PFSK-1 (cell line): ENCODE results near the gene SLC1A7.

ENCODE experiments used
- FOXP2 ChIP-seq: optimal IDR thresholded peaks from 2 replicates; pipeline ENCODE3; 2011; ENCODE audit warnings: borderline replicate concordance, control low read depth, inconsistent platforms; ENCODE audit not compliant: insufficient read depth; ENCODE audit errors: extremely low read length, extremely low read depth
- POLR2AphosphoS5 ChIP-seq: IDR thresholded peaks from 2 replicates; pipeline ENCODE4 v1.6.1; 2012; ENCODE audit warnings: low read depth, mild to moderate bottlenecking, control low read depth, low read length, moderate library complexity
- SIN3A ChIP-seq: IDR thresholded peaks from 2 replicates; pipeline ENCODE4 v1.6.1; 2012; ENCODE audit warnings: mild to moderate bottlenecking, low read length, moderate library complexity, borderline replicate concordance; ENCODE audit not compliant: insufficient read depth
- TAF1 ChIP-seq: IDR thresholded peaks from 2 replicates; pipeline ENCODE4 v1.6.1; 2012; ENCODE audit warnings: low read length, control low read depth, borderline replicate concordance; ENCODE audit not compliant: insufficient read depth
- TF ChIP-seq, protein P1 (sequence below), 2 experiments: IDR thresholded peaks; 2 replicates each; pipeline versions ENCODE4 v1.6.1 to v1.8.0; 2011 to 2012; ENCODE audit warnings: low read depth in 2 of 2, low read length in 2 of 2, control low read depth in 1 of 2, inconsistent platforms in 1 of 2, mild to moderate bottlenecking in 1 of 2, moderate library complexity in 1 of 2; ENCODE audit not compliant: insufficient read depth in 1 of 2

The SLC1A7 gene

DNA sequence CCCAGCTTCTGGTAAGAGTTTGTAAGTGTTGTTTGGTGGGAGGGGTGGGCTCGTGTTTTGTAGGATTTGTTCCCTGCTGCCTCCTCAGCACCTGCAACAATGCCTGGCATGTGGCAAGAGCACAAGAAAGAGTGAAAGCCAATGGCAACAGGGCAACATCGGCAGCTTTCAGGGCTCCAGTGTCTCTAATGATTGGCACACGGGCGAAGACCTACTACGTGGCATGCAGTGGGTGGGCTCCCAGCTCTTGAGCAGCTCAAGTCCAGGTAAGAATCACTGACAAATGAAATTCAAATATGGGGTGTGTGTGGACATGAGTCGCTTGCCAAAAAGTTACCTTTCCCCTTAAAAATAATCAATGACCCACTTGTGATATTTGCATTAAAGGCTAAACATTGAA lies 23.9 kb upstream of the SLC1A7 start:
- TF ChIP-seq, protein P1, sequence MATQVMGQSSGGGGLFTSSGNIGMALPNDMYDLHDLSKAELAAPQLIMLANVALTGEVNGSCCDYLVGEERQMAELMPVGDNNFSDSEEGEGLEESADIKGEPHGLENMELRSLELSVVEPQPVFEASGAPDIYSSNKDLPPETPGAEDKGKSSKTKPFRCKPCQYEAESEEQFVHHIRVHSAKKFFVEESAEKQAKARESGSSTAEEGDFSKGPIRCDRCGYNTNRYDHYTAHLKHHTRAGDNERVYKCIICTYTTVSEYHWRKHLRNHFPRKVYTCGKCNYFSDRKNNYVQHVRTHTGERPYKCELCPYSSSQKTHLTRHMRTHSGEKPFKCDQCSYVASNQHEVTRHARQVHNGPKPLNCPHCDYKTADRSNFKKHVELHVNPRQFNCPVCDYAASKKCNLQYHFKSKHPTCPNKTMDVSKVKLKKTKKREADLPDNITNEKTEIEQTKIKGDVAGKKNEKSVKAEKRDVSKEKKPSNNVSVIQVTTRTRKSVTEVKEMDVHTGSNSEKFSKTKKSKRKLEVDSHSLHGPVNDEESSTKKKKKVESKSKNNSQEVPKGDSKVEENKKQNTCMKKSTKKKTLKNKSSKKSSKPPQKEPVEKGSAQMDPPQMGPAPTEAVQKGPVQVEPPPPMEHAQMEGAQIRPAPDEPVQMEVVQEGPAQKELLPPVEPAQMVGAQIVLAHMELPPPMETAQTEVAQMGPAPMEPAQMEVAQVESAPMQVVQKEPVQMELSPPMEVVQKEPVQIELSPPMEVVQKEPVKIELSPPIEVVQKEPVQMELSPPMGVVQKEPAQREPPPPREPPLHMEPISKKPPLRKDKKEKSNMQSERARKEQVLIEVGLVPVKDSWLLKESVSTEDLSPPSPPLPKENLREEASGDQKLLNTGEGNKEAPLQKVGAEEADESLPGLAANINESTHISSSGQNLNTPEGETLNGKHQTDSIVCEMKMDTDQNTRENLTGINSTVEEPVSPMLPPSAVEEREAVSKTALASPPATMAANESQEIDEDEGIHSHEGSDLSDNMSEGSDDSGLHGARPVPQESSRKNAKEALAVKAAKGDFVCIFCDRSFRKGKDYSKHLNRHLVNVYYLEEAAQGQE (IDR thresholded peaks at IDR 0.05; ENCODE audit: insufficient read depth in 1 of 2, low read depth in 2 of 2, low read length in 2 of 2), result no peak
- TF ChIP-seq SIN3A (no peak), TAF1 (no peak), FOXP2 (no peak), POLR2AphosphoS5 (no peak)

DNA sequence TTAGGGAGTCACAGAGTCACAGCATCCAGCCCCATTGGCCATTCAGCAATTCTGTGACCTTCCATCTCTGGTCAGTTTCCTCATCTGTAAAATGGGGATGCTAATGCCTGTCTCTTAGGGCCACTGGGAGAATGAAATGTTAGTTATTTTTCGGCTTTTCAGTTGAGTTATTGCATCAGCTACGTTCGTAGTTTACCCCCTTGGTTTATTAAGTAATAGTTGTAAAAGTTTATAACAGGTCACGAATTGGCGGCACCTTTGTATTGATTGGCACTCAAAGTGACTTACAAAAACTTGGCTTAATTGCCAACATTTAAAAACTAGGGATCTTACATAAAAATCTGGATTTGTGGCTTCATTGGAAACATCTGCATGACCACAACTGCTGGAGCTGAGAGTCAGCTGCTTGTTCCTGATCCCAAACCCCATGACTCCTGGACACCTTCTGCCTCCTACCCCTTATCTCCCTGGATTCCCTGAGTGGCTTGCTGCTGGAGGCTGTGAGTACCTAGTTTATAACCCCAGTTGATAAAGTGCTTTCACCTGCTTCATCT lies 23.0 kb upstream of the SLC1A7 start:
- TF ChIP-seq POLR2AphosphoS5 (no peak), TAF1 (no peak), SIN3A (no peak), FOXP2 (no peak)
- TF ChIP-seq, protein P1 (IDR thresholded peaks at IDR 0.05; ENCODE audit: insufficient read depth in 1 of 2, low read depth in 2 of 2, low read length in 2 of 2), result no peak

DNA sequence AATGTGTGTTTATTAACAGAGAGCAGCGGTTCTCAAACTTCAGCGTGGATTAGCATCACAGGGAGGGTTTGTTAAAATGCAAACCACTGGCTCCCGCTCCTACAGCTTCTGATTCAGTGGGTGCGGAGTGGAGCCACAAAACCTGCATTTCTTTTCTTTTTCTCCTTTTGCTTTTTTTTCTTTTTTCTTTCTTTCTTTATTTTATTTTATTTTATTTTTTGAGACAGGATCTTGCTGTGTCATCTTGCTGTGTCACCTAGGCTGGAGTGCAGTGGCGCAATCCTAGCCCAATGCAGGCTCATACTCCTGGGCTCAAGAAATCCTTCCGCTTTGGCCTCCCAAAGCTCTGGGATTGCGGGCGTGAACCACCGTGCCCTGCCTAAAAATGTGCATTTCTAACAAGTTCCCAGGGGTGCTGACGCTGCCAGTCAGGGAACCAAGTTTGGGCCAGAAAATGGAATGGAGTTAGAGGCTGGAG lies 20.9 kb upstream of the SLC1A7 start:
- TF ChIP-seq TAF1 (no peak), POLR2AphosphoS5 (no peak), SIN3A (no peak)

DNA sequence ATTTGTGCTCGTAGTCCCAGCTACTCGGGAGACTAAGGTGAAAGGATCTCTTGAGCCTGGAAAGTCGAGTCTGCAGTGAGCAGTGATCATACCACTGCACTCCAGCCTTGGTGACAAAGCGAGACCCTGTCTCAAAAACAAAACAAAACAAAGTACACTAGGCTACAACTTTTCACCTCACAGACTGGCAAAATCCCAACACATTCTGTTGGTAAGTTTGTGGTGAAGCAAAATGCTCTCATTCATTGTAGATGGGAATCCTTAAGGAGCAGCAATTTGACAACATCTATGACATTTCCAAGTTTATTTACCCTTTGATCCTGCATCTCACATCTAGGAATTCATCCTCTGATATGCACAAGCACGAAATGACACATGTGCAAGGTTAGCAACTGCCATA lies 20.2 kb upstream of the SLC1A7 start:
- TF ChIP-seq FOXP2 (no peak), POLR2AphosphoS5 (no peak), SIN3A (no peak), TAF1 (no peak)
- TF ChIP-seq, protein P1 (IDR thresholded peaks at IDR 0.05; ENCODE audit: insufficient read depth in 1 of 2, low read depth in 2 of 2, low read length in 2 of 2), result no peak

DNA sequence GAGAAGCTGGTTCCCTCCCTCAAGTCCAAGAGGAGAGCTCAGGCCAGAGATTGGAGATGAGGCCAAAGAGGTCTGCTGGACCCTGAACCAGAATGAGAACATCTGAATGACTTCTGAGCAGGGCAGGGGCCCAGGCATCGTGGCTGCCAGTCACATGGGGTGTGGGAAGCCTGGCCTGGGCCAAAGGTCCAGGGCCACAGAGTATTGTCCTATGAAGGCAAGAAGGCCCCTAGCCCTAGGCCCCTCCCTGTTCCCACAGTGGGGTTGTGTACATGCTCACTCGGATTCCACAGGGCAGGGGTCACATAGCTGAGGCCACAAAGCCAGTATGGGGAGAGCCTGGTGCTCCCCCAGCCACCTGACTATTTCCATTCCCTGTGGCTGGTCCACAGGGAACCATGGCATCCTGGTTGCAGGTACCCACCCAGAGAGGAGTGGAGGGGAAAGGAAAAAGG lies 18.5 kb upstream of the SLC1A7 start:
- TF ChIP-seq TAF1, result no peak
- TF ChIP-seq, protein P1 (IDR thresholded peaks at IDR 0.05; ENCODE audit: insufficient read depth in 1 of 2, low read depth in 2 of 2, low read length in 2 of 2), result no peak
- no peak for TF ChIP-seq FOXP2
- no peak for TF ChIP-seq SIN3A
- TF ChIP-seq POLR2AphosphoS5, result no peak
